Smooth muscle cell (in vitro differentiated cells): ENCODE measurements around the gene CDC37L1. TPM values are rescaled to one million over a fixed set of nuclear protein-coding genes. Genes with fewer than 3 reads are reported as not detected.

Experiments
- DNase-seq: peaks from one replicate; lab custom pipeline; 2025; ENCODE audit not compliant: unreplicated experiment; lab: John Stamatoyannopoulos, UW
- H2AFZ ChIP-seq: fragments of 200-600 bp; sonication (generic); 2 replicates; pipeline ENCODE4 v1.6.0; 2016; ENCODE audit warnings: antibody characterized with exemption, low read depth, mild to moderate bottlenecking
- H3F3A ChIP-seq: fragments of 200-600 bp; sonication (generic); 2 replicates; pipeline ENCODE4 v1.6.0; 2017; ENCODE audit warnings: antibody characterized with exemption, low read depth
- H3K27ac ChIP-seq: fragments of 200-600 bp; sonication (generic); 2 replicates; pipeline ENCODE4 v1.5.1; 2016; ENCODE audit warnings: low read depth, mild to moderate bottlenecking
- H3K27me3 ChIP-seq: fragments of 200-600 bp; sonication (generic); 2 replicates; pipeline ENCODE4 v1.6.1; 2016; ENCODE audit warnings: low read depth, mild to moderate bottlenecking
- H3K36me3 ChIP-seq: fragments of 200-600 bp; sonication (generic); 2 replicates; pipeline ENCODE4 v1.5.1; 2016; ENCODE audit warnings: low read depth
- H3K4me1 ChIP-seq: fragments of 200-600 bp; sonication (generic); 2 replicates; pipeline ENCODE4 v1.5.1; 2016; ENCODE audit warnings: low read depth
- H3K4me2 ChIP-seq: fragments of 200-600 bp; sonication (generic); 2 replicates; pipeline ENCODE4 v1.6.0; 2016; ENCODE audit warnings: mild to moderate bottlenecking
- H3K4me3 ChIP-seq: fragments of 200-600 bp; sonication (generic); 2 replicates; pipeline ENCODE4 v1.5.1; 2016; ENCODE audit warnings: mild to moderate bottlenecking
- H3K79me2 ChIP-seq: fragments of 200-600 bp; sonication (generic); 2 replicates; pipeline ENCODE4 v1.6.0; 2016; ENCODE audit warnings: low read depth, mild to moderate bottlenecking
- H3K9ac ChIP-seq: fragments of 200-600 bp; sonication (generic); 2 replicates; pipeline ENCODE4 v1.6.0; 2016; ENCODE audit warnings: low read depth
- H3K9me3 ChIP-seq: fragments of 200-600 bp; sonication (generic); replicated peaks from 2 replicates; pipeline ENCODE4 v1.5.1; 2016; ENCODE audit warnings: low read depth
- H4K20me1 ChIP-seq: fragments of 200-600 bp; sonication (generic); 2 replicates; pipeline ENCODE4 v1.6.0; 2016; ENCODE audit warnings: low read depth
- CTCF ChIP-seq: fragments of 200-600 bp; sonication (generic); IDR thresholded peaks from 2 replicates; pipeline ENCODE4 v1.5.1; 2017; ENCODE audit warnings: borderline replicate concordance, mild to moderate bottlenecking, antibody characterized with exemption; ENCODE audit not compliant: insufficient read depth, poor library complexity, severe bottlenecking
- WGBS: methylation state at CpG from one replicate; pipeline ENCODE4 v1.1.7; 2016; ENCODE audit warnings: low lambda C conversion rate; 5-methylcytosine and 5-hydroxymethylcytosine counted together
- polyA plus RNA-seq: library from polyadenylated mRNA; unstranded; fragments of >200 nt; fragmentation: Nextera tagmentation; extraction: Ambion mirVana; gene quantifications from 2 replicates; pipeline ENCODE4 v1.2.1, GENCODE V29; 2016
- total RNA-seq: library from RNA; depleted of rRNA; stranded (reverse); fragments of >200 nt; gene quantifications from 2 replicates; pipeline ENCODE4 v1.2.3, GENCODE V29; 2014

CDC37L1 gene
- total and polyA plus RNA-seq, 2 experiments from 2014 or later: 16.0 to 19.2 TPM

GRCh38 chr9:4690144-4690543 lies 10.8 kb downstream of the CDC37L1 start:
- H3K27ac ChIP-seq: peak overlapping the region; percentile 58
- WGBS: 97% methylated on average over 4 of the region's 4 CpGs

GRCh38 chr9:4691795-4692194 lies 12.4 kb downstream of the CDC37L1 start:
- Histone ChIP-seq H3K79me2 (peaks cover 38% of the 10 kb centered on the region), H2AFZ (no peak overlapping the region), H3K36me3 (peaks cover 5% of the 10 kb centered on the region), H3K4me3 (no peak overlapping the region), H3K4me2 (no peak overlapping the region), H3K27ac (peak overlapping the region; percentile 65), H3F3A (peaks cover 3% of the 10 kb centered on the region), H3K4me1 (peaks cover 6% of the 10 kb centered on the region), H3K27me3 (no peaks in the 10 kb centered on the region), H4K20me1 (peaks cover 51% of the 10 kb centered on the region), H3K9me3 (no peaks in the 10 kb centered on the region), H3K9ac (no peak overlapping the region)
- TF ChIP-seq CTCF: no peak
- DNase-seq: no peak
- 67% methylated on average over 3 of the region's 3 CpGs for WGBS

More at GRCh38 chr9:4690144-4690543, 10.8 kb downstream of the CDC37L1 start:
- Histone ChIP-seq H3F3A (peaks cover 3% of the 10 kb centered on the region), H3K27me3 (no peaks in the 10 kb centered on the region), H3K4me3 (no peak overlapping the region), H3K9ac (no peak overlapping the region), H3K36me3 (peaks cover 5% of the 10 kb centered on the region), H3K4me1 (peaks cover 6% of the 10 kb centered on the region), H3K4me2 (no peak overlapping the region), H3K9me3 (no peaks in the 10 kb centered on the region), H3K79me2 (peaks cover 42% of the 10 kb centered on the region), H4K20me1 (peaks cover 37% of the 10 kb centered on the region), H2AFZ (no peak overlapping the region)
- TF ChIP-seq CTCF: no peak
- no peak for DNase-seq

GRCh38 chr9:4700091-4700490 lies 20.7 kb downstream of the CDC37L1 start:
- WGBS: 88% methylated on average over 3 of the region's 3 CpGs
- H3K27ac ChIP-seq: no peak overlapping the region
- H3K9me3 ChIP-seq: no peaks in the 10 kb centered on the region
- no peak overlapping the region for H3K4me3 ChIP-seq
- H3K36me3 ChIP-seq: no peaks in the 10 kb centered on the region
- no peak for TF ChIP-seq CTCF
- peaks cover 6% of the 10 kb centered on the region for H3K79me2 ChIP-seq
- no peak overlapping the region for H3K4me2 ChIP-seq
- no peaks in the 10 kb centered on the region for H3F3A ChIP-seq
- no peak overlapping the region for H2AFZ ChIP-seq
- no peaks in the 10 kb centered on the region for H3K27me3 ChIP-seq
- peaks cover 14% of the 10 kb centered on the region for H4K20me1 ChIP-seq
- H3K9ac ChIP-seq: no peak overlapping the region
- DNase-seq: no peak
- no peaks in the 10 kb centered on the region for H3K4me1 ChIP-seq

GRCh38 chr9:4700932-4701331 lies 21.6 kb downstream of the CDC37L1 start:
- no peak overlapping the region for H3K4me3 ChIP-seq
- no peak overlapping the region for H3K27ac ChIP-seq
- WGBS: 94% methylated on average over 2 of the region's 2 CpGs
- no peaks in the 10 kb centered on the region for H3K9me3 ChIP-seq
- H3K27me3 ChIP-seq: no peaks in the 10 kb centered on the region
- no peaks in the 10 kb centered on the region for H3K4me1 ChIP-seq
- H3K36me3 ChIP-seq: peaks cover 1% of the 10 kb centered on the region
- H3K79me2 ChIP-seq: peaks cover 6% of the 10 kb centered on the region
- no peak overlapping the region for H2AFZ ChIP-seq
- DNase-seq: no peak
- H3F3A ChIP-seq: no peaks in the 10 kb centered on the region
- H3K4me2 ChIP-seq: no peak overlapping the region
- H4K20me1 ChIP-seq: peaks cover 6% of the 10 kb centered on the region
- no peak for TF ChIP-seq CTCF
- no peak overlapping the region for H3K9ac ChIP-seq
